RWPE1 (cell line): ENCODE results near the gene EPHB1.

Experiments used
- CTCF ChIA-PET: fragments of 350-600 bp; sonication (Branson Sonifier 250); formaldehyde crosslinking; extraction: SDS; loops from one replicate; lab custom pipeline; 2021; lab: Yijun Ruan, JAX
- POLR2A ChIA-PET: fragments of 400-600 bp; formaldehyde crosslinking; extraction: SDS; loops from one replicate; lab custom pipeline; 2020; ENCODE audit warnings: antibody characterized with exemption; ENCODE audit not compliant: low non-redundant PET; lab: Yijun Ruan, JAX
- DNase-seq: peaks from one replicate; pipeline ENCODE4 v3.0.0; 2012; ENCODE audit warnings: low spot score
- H3K27ac ChIP-seq: fragments of 450-650 bp; 2 replicates; pipeline ENCODE4 v1.5.1; 2017
- TF ChIP-seq, protein P1 (sequence below): fragments of 450-650 bp; conservative IDR thresholded peaks from 2 replicates; pipeline ENCODE4 v1.5.1; 2017; ENCODE audit warnings: low read depth, mild to moderate bottlenecking

EPHB1 gene

DNA sequence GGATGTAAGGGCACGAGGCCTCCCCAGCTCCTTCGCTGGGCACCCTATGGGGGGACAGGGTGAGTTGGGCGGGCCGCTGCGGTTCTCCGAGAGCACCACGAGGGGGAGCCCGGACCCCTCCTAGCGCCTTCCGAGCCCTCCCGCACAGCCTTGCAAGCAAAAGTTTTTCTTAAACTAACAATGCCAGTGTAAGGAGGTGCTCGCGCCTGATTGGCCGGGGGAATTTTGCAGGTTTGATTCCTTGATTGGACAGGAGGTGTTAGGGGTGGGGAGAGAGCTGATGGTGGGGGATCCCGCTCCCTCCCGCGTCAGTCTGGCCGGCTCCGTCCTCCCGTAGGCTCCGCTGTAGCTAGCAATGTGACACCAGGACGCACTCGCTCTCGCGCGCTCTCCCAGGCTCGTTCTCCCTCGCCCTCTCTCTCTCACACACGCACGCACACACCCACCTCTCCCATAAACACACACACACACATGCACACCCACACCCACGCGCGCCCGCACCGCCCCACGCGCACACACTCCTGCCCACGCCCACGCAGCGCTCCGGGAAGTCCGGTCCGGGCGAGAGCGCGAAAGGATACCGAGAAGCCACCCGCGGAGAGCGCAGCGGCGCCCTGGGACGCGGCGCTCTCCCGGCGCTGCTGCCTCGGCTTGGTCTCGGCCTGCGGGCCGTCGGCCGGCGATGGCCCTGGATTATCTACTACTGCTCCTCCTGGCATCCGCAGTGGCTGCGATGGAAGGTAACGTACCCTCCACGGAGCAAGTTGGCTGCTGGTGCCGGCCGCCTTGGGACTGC lies at the start of gene EPHB1:
Gene EPHB1, plus strand, starts transcription at position 311 of the 796 bp plus-strand sequence.
- H3K27ac ChIP-seq, result no peak within 1 kb of the TSS

DNA sequence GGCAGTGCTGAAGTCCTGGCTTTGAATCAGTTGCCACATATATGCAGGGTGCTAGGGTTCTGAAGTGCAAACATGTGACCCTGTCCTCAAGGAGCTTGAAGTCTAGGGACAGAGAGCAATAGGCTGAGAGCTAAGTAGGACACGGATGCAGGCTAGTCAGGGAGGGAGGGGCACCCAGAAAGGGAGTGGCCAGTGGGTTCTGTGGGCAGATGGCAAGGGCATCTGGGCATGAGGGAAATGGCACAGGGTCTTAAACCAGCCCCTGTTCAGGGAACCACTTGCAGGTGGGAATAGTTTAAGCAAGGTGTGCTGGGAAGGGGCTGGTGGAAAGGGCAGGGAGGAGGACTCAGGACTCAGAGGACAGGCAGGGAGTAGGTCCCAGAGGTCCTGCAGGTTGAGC lies 46.4 kb upstream of the EPHB1 start:
- POLR2A ChIA-PET, result no interaction called here
- DNase-seq, result no peak
- CTCF ChIA-PET, result no interaction called here
- H3K27ac ChIP-seq, result no peak overlapping the region
- TF ChIP-seq, protein P1, sequence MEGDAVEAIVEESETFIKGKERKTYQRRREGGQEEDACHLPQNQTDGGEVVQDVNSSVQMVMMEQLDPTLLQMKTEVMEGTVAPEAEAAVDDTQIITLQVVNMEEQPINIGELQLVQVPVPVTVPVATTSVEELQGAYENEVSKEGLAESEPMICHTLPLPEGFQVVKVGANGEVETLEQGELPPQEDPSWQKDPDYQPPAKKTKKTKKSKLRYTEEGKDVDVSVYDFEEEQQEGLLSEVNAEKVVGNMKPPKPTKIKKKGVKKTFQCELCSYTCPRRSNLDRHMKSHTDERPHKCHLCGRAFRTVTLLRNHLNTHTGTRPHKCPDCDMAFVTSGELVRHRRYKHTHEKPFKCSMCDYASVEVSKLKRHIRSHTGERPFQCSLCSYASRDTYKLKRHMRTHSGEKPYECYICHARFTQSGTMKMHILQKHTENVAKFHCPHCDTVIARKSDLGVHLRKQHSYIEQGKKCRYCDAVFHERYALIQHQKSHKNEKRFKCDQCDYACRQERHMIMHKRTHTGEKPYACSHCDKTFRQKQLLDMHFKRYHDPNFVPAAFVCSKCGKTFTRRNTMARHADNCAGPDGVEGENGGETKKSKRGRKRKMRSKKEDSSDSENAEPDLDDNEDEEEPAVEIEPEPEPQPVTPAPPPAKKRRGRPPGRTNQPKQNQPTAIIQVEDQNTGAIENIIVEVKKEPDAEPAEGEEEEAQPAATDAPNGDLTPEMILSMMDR, result no peak

More for the DNA sequence above, at the start of gene EPHB1:
- ChIA-PET CTCF (interaction anchor here (0.5 to 2.0 kb wide), 33 partner anchors 8 to 1294 kb away, joined by 3 to 12 read pairs (median 3); no protein-coding TSS in a partner anchor), POLR2A (no interaction called here)
- TF ChIP-seq, protein P1, result peak; percentile 85
- peak; percentile 85 for DNase-seq

DNA sequence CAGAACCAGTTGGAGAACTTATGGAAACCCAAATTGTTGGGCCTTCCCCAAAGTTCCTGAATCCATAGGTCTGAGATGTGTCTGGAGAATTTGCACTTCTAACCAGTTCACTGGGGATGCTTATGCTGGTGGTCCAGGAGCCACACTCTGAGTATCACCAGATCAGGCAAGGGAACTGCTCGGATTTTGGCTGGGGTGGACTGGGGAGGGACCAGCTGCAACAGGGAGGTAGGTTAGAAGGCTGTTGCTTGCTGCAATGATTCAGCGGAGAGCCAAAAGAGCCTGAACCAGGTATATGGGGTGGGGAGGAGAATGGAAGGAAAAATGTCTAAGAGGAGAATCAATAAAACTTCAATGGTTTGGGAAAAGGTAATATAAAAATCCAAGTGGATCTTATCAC lies 45.9 kb upstream of the EPHB1 start:
- TF ChIP-seq, protein P1, result no peak
- DNase-seq, result no peak
- H3K27ac ChIP-seq, result no peak overlapping the region
- ChIA-PET POLR2A (no interaction called here), CTCF (interaction anchor here (0.6 kb wide), 1 partner anchor 183 kb away, joined by 6 read pairs; no protein-coding TSS in a partner anchor)

DNA sequence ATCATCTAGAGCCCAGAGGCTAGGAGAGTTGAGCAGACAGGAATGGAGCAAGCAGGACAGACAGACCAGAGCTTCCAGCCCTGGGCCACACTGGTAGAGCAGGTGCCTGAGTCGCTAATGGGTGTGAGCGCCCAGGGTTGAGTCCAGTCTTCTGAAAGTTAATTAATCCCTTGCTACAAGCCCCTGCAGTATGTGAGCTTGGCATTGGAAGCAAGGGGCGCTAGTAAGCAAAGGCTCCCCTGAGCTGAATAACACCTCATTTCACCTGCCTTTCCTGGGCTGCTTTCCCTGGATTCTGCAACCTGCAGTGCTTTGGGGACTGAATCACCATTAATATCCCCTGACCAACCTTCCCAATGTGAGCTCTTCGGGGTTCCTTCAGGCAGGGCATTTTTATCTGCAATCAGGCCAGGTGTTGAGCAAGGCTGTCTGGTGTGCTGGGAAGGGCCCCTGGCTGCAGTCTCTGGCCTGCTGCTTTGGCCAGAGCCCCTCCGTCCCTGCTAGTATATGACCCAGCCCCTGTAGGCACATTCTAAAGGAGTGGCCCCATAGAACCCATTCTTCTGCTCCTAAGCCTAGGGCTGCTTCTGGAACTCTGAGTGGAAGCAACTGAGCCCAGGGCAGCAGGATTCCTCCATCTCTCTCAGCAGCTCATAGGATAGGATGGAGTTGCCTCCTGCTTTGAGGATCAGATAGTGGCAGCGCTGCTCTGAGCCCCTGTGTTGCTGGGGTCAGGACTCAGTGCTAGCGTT lies 45.1 kb upstream of the EPHB1 start:
- no peak overlapping the region for H3K27ac ChIP-seq
- TF ChIP-seq, protein P1, result no peak
- ChIA-PET POLR2A (no interaction called here), CTCF (interaction anchor here (0.6 kb wide), 1 partner anchor 184 kb away, joined by 6 read pairs; no protein-coding TSS in a partner anchor)
- no peak for DNase-seq

DNA sequence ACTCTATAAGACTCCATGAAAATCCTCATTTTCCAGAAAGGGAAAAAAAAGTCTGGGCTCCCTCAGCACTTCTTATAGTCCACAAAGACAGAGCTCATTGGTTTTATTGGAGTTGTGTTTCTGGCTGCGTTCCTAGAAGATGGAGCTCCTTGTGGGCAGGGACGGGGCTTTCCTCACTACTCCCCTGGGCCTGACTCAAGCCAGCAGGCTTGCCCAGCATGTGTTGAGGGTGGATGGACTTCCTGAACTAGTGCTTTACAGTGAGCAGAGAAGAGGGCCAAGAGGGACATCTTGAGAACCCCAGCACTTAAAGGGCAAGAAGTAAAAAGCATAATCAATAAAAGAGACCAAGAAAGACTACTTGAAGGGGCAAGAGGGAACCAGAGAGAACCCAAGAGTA lies 43.2 kb upstream of the EPHB1 start:
- ChIA-PET CTCF (no interaction called here), POLR2A (no interaction called here)

More for the DNA sequence above, 43.2 kb upstream of the EPHB1 start:
- TF ChIP-seq, protein P1, result no peak
- no peak overlapping the region for H3K27ac ChIP-seq
- DNase-seq, result no peak
